HFF-Myc (cell line): ENCODE measurements around the gene GRIP1.

Experiments used
- DNase-seq: peaks from one replicate; pipeline ENCODE4 v3.0.0-alpha.2; 2011; ENCODE audit warnings: low read depth; ENCODE audit errors: extremely low read depth
- H3K4me3 ChIP-seq: replicated peaks from 2 replicates; pipeline ENCODE4 v1.5.1; 2011; ENCODE audit warnings: low read depth, mild to moderate bottlenecking, control low read depth, low read length
- CTCF ChIP-seq: IDR thresholded peaks from 2 replicates; pipeline ENCODE4 v1.5.1; 2012; ENCODE audit warnings: mild to moderate bottlenecking, low read depth, low read length, control low read depth; ENCODE audit errors: missing control alignments

GRIP1 gene

DNA sequence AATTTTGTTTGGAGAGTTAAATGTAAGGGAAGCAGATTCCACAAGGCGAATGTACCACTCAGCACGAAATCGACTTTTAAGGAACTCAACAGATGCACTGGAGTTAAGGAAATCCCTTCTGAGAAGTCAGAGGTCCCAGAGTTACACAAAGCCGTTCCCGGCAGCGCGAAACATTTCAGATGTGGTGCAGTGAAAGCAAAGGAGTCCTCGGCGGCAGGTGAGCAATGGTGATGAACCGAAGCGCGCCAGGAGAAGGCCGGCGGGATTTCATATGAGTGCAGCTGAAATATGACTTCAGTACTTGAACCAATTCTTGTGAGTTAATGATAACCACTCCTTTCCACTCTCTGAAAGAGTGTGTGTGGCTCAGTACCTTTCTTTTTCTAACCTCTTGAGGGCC is 183.2 kb downstream of the GRIP1 start:
- TF ChIP-seq CTCF = no peak
- DNase-seq = no peak
- H3K4me3 ChIP-seq = no peak overlapping the region

- no peak for TF ChIP-seq CTCF
- no peak overlapping the region for H3K4me3 ChIP-seq
- no peak for DNase-seq
Measured at GRCh38 chr12:66493819-66494218, 185.1 kb downstream of the GRIP1 start.

DNA sequence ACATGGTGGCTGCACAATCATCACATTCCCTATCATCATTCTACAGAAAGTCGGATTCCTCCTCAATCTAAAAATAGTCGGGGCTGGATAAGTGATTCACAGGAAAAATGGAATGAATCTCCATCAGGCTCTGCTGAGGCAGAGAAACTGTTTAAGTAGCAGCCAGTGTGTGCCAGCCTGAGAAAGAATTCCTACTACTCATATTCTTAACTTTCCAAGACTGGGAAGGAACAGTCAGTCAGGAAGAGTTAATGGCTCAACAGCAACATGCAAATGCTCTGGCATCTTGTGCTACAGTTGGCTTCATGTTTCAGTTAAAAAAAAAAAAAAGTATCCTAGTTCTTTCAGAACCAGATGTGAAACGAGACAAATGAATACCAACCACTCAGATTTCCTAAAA is 187.0 kb downstream of the GRIP1 start:
- no peak overlapping the region for H3K4me3 ChIP-seq
- no peak for DNase-seq
- no peak for TF ChIP-seq CTCF

DNA sequence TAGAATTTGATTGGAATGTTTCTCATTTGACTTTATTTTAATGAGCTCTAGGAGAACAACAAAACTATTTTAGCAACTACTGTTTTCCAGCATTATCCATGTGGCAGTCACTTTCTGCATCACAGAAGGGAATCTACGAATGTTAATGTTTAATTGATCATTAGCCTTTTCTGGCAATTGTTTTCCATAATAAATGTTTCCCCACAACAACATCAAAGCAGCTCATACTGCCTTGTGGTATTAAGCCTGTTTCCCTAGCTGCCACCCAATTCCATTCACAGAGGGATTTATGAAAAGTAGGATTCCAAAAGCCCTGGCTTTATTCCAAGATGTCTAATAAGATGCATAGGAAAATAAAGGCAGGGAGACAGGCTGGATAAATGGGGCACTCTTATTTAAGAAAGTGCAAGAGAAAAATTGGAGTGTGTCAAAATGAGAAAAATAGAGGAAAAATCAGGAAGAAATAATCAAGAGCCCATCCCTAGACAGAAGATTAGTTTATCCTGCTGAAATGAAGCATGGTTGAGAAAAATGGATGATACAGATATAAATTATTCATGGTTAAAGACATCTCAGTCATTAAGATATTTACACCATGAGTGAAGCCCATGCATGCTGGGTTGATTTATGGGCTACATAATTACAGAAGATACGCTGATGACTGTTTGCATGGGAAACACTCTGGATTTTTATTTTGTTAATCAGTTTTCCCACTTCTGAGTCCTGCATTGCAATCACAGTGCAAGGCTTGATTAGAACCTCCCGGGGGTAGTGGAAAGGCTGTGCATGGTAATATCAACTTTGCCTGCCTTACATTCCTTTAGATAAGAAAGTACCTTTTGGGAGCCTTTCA is 196.3 kb downstream of the GRIP1 start:
- no peak for DNase-seq
- H3K4me3 ChIP-seq = no peak overlapping the region
- TF ChIP-seq CTCF = no peak

DNA sequence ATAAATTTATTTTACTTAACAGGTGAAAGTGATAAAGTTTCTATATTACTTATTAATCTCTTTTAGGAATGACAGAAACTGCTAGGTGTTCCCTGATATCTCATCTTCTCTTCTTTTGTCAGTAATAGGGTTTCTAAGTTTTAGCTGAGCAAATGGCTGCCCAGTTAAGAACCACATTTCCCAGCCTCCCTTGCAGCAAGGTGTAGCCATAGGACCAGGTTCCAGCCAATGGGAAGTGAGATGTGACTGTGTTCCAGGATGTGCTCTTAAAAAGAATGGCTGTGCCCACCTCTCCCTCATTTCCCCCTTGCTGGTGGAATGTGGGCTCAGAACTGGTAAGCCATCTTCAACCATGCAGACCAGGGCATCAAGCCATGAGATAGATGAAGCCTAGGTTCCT is 210.9 kb downstream of the GRIP1 start:
- DNase-seq = no peak
- TF ChIP-seq CTCF = no peak
- H3K4me3 ChIP-seq = no peak overlapping the region

DNA sequence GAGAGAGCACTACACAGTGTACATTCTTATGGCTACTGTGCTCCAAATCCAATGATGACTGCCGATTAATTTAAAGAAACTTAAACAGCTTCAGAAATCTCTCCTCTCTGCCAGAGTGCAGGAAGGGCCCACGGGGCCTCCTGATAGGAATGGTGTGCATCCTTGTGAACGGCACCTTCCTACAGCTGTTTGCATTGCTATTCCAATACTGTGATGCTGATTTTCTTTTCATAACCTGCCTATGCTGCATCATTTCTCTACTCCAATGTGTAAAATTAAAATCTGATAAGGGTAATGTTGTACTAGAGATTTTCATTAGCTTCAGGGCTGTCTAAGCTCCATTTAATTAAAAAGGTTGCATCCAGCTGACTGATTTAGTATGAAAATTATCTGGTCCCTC is 217.5 kb downstream of the GRIP1 start:
- DNase-seq = no peak
- no peak overlapping the region for H3K4me3 ChIP-seq
- no peak for TF ChIP-seq CTCF

GRCh38 chr12:66459944-66460482 is 218.9 kb downstream of the GRIP1 start:
- H3K4me3 ChIP-seq = no peak overlapping the region
- DNase-seq = no peak
- TF ChIP-seq CTCF = no peak
